HEK293 (cell line): ENCODE measurements around the gene CYP1A1.

ENCODE experiments used
- ZNF133 ChIP-seq: fragments of 450-650 bp; formaldehyde crosslinking; IDR thresholded peaks from 2 replicates; pipeline ENCODE4 v1.5.1; 2016; ENCODE audit warnings: missing biosample characterization, missing genetic modification characterization
- ZNF280D ChIP-seq: fragments of 450-650 bp; formaldehyde crosslinking; IDR thresholded peaks from 2 replicates; pipeline ENCODE4 v1.5.1; 2016; ENCODE audit warnings: missing biosample characterization, missing genetic modification characterization
- ZNF391 ChIP-seq: fragments of 450-650 bp; formaldehyde crosslinking; IDR thresholded peaks from 2 replicates; pipeline ENCODE4 v1.5.1; 2016; ENCODE audit warnings: low read depth, missing biosample characterization, missing genetic modification characterization, borderline replicate concordance
- TF ChIP-seq, protein P1 (sequence below): fragments of 450-650 bp; formaldehyde crosslinking; IDR thresholded peaks from 2 replicates; pipeline ENCODE4 v1.5.1; 2016; ENCODE audit warnings: missing biosample characterization, missing genetic modification characterization

DNA sequence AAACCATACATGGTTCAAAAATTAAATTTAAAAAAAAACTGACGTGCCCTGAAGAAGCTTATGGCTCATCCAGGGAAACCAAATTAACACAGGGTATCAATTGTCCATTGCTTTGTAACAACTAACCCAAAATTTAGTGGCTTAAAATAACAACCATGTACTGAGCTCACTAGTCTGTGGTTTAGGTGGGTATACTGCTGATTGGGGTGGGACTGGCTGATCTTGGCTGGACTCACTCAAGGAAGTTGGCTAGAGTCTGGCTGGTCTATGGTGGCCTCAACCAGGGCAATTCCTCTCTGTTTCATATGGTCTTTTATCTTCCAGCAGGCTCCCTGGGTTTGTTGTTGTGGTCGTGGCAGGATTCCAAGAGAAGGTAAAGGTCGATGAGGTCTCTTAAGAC, 15.4 kb downstream of the CYP1A1 start:
- TF ChIP-seq ZNF391 (tag by site-specific recombination) (no peak), ZNF133 (tag by site-specific recombination) (no peak), ZNF280D (tag by site-specific recombination) (no peak)
- TF ChIP-seq, protein P1, sequence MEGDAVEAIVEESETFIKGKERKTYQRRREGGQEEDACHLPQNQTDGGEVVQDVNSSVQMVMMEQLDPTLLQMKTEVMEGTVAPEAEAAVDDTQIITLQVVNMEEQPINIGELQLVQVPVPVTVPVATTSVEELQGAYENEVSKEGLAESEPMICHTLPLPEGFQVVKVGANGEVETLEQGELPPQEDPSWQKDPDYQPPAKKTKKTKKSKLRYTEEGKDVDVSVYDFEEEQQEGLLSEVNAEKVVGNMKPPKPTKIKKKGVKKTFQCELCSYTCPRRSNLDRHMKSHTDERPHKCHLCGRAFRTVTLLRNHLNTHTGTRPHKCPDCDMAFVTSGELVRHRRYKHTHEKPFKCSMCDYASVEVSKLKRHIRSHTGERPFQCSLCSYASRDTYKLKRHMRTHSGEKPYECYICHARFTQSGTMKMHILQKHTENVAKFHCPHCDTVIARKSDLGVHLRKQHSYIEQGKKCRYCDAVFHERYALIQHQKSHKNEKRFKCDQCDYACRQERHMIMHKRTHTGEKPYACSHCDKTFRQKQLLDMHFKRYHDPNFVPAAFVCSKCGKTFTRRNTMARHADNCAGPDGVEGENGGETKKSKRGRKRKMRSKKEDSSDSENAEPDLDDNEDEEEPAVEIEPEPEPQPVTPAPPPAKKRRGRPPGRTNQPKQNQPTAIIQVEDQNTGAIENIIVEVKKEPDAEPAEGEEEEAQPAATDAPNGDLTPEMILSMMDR (tag by site-specific recombination): no peak
